Activated CD4-positive, CD25-positive, alpha-beta regulatory T cell treated with anti-CD3 and anti-CD28 coated beads, Interleukin-2, amount 50 U/mL, for 24 hours (primary cell): ENCODE measurements around the gene CADM1.

Source experiments
- ATAC-seq, 2 donors: fragments of 150-1000 bp; cut with Tn5 transposase; one replicate each; pipeline ENCODE4 v1.10.0; 2021; ENCODE audit warnings: mild to moderate bottlenecking in 1 of 2, moderate library complexity in 1 of 2

CADM1 gene

DNA sequence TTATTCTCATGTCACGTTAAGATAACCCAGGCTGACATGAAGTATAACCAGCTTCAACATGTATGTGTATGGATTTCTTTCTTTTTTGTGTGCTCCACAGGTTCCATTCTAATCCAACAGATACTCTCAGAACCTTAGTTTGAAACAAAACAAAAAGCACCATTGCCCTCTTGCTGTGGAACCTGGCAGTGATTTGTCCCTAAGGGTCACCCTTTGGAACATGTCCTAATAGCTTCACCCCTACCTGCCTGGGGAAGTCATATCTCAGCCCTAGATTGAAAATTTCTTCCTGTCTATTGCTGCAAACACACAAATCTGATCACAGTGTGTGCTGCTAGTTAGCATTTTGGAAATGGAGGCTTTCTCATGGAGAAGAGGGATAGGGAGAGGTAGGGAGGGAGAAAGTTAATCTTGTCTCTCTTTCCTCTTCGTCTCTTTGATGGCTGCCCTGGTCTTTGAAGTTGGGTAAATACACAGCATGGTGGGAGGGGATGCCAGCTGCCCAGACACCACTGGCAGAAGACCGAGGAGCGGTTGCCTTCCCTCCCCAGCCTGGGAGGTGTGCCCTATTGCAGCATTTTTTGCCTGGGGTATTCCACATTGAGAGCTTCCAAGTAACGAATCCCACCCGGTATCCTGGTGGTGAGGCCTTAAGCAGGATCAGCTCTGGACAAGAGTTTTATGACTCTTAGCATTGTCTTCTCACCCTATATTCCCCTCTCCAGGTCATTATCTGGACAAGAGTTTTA, 11.6 kb upstream of the CADM1 start:
- no peak for ATAC-seq

DNA sequence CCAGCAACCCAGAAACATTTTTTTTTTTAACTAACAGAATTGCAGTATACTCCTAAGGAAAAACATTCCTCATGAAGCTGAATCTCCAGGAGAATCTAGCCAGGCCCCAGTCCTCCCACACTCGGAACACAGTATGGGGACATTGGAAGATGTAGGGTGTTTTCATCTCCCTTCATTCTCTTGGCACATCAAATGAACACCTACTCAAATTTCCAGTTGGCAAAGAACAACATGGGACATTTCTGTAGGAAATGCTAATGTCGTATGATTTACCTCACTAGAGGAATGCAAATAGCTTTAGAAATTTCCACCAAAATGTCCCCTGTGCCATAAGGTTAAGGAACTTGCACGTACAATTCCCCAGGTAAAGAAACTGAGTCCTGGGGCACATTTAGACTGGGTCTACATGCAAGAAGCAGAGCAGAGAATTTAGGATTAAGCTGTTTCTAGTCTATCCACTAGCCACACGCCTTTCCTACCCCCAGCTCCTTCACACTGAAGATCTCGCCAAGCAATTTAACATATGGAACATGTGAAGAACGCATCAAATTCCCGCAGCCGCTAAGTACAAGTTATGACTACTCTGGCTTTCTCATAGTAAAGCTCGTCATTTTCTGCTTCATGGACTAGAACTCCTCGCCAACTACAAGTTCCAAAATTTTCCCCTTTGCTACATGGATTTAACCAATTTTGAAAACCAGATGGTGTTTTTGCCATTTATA, 2.9 kb upstream of the CADM1 start:
- no peak for ATAC-seq

DNA sequence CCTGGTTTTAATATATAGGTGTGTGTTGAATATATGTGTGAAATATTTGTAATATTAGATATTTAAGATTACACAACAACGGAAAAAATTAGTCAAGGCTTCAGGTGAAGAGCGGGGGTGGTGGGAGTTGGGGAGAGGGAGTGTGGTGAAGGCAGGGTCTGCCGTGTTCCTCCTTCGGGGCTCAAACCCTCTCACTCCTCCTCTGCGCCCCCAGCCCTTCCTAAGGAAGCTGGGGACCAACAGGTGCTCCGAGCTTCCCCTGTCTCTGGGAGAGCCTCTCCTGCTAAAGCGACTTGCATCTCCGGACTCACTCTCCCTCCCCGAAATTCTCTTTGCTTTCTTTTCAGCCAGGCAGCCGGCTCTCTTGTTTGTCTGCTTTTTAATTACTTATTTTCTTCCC, 960 bp upstream of the CADM1 start:
- no peak for ATAC-seq

DNA sequence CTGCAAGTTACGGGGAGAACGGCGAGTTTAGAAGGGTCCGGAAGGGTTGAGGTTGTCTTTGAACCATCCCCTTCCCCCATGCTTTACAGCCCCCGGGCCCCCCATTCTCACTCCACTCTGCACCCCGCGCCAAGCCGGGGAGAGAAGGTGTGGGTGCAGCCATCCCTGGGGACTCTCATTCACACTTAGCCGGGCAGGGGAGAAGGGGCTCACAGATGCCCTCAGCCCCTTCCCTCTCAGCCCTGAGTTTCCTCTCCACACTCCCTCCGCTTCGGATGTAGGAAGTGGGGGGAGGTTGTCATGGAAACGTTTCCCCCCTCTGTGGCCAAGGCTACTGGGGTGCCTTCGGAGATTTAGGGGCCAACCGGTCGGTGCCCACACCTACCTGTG, 334 bp downstream of the CADM1 start:
- peak in 1 of 2 donors; percentile 5 for ATAC-seq

DNA sequence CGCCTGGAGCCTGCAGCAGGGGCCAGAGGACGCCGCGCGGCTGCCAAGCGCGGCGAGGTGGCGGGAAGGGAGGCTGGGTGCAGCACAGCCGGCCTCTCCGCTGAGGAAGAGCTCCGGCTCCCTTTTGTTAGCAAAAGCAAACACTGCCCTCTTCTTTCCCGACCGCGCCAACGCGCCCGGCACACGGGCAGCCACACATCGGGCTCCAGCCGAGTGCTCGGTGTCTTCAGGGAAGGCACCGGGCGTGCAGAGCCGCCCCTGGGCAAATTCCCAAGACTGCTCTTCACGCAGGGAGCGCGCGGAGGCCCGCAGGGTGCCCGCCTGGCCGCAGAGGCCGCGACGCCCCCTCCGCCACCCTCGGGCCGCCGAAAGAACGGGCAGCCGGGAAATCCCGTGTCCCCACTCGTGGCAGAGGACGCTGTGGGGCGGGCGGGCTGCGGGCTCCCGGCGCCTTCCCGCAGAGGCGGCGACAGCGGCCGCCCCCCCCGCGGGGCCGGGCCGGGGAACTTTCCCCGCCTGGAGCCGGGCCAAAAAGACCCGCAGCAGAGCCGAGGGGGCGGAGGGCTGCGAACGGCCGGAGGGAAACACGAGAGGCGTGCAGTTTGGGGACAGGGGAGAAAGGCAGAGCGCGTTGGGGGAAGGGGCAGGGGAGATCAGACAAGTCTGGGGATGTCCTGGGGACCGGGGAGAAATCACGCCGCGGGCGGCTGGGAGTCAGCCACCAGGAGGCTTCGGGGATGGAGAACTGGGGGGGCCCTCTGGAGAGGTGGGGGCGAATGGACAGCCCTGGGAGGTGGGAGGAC, 931 bp downstream of the CADM1 start:
- no peak for ATAC-seq

GRCh38 chr11:115502636-115503082, 1.6 kb downstream of the CADM1 start:
- no peak for ATAC-seq

DNA sequence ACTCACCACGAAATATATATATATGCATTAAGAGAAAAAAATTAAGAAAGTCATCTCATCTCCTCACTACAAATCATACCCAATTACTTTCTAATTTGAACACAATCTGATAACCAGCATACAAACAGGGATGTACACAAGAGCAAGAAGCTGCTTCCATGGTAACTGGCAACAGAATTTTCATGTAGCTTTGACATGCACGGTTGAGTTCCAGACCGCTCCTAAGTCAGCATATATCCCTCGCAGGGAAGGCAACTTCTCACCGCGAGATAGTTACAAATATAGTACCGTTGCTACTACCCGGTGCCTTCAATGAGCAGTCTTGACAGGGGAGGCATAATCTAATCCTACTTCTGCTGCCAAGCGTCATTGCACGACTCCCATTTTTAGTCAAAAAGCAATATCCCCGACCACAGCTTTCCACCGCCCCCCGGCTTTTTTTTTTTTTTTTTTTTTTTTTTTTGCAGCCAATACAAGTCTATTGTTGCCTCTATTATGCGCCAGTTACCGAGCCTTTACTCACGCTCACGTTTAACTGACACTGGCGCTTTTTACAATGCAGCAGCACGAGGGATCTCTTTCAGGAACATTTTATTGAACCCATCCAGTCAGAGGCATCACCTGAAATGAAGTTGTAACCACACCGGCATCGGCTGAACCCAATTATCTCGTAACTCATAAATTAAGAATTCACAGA, 2.2 kb downstream of the CADM1 start:
- ATAC-seq: no peak

- ATAC-seq: no peak
Measured at GRCh38 chr11:115501502-115501892, 2.7 kb downstream of the CADM1 start.

DNA sequence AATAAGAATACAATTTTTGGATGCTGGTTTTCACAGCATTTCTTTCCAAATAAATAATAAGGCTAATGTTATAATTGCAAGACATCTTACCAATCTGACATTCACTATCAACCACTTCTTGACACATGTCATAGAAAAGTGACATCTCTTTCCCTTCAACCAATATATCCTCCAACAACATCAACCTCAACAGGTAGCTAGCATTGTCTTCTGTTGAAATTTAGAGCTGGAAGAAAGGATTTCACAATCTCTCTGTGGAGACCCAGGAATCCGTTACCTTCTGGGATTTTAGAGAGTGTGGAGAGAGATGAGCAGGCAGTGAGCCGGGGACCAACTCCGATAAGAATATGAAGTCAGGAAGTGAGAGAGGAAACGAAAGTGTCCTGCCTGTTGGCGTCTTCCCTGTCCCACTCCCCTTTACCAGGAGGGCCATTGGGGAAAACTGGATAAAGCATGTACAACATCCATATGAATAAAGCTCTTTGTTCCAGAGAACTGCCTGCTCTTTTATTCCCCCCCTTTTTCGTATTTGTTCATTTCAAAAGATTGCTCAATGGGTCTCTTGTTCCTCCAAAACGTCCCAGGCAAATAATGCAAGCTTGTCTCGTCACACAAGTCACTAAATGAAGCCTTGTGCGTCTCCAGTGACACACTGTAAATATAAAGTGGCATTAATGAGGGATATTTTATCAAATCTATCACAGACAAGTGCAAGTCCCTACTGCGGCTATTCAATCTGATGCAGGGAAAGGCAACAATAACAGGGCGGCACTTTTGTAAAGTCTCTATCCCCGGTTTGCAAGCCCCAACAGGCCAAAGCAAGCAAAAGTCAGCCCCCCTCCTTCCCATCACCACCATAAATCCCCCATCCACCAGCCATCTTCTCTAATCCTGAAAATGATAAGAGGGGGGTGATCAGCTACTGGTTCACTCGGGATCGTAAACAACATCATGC, 3.4 kb downstream of the CADM1 start:
- no peak for ATAC-seq

GRCh38 chr11:115499891-115500290, 4.3 kb downstream of the CADM1 start:
- no peak for ATAC-seq

- ATAC-seq: no peak
Measured at GRCh38 chr11:115499241-115499799, 4.9 kb downstream of the CADM1 start.

- ATAC-seq: no peak
Measured at GRCh38 chr11:115498354-115498753, 5.9 kb downstream of the CADM1 start.

GRCh38 chr11:115497303-115497702, 6.9 kb downstream of the CADM1 start:
- ATAC-seq: no peak

- no peak for ATAC-seq
Measured at GRCh38 chr11:115496892-115497291, 7.3 kb downstream of the CADM1 start.

DNA sequence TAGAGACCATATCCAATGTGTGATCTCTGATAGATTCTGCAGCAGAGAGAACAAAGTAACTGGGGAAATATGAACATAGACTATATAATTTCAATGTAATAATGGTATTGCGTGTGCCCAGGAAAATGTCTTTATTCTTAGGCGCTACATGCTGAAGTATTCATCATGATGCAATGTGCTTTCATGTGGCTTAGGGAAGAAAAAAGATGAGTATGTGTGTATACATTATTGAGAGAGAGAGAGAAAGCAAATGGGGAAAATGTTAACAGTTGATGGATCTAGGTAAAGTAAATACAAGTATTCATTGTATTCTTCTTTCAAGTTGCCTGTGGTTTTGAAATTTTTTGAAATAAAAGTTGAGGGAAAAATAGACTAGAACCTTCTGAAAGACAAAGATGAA, 10.3 kb downstream of the CADM1 start:
- no peak for ATAC-seq

- ATAC-seq: no peak
Measured at GRCh38 chr11:115493488-115493887, 10.7 kb downstream of the CADM1 start.

- no peak for ATAC-seq
Measured at GRCh38 chr11:115489466-115489865, 14.7 kb downstream of the CADM1 start.

DNA sequence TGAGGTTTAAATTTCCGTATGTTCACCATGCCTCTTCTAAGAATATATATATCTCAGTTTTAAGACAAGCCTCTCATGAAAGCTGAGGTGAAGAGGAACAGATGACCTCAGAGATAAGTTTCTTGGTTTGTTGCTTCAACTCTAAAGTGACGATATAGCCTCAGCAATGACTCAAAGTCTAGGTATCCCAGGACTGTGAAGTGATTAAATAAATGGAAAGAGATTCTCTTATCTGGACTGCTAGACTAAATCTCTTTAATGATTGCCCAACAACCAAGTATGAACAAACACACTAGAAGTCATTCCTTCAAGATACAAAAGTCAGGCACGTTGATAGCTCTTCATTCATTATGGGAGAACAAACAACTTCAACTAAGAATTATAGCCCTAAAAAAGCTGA, 15.3 kb downstream of the CADM1 start:
- no peak for ATAC-seq

DNA sequence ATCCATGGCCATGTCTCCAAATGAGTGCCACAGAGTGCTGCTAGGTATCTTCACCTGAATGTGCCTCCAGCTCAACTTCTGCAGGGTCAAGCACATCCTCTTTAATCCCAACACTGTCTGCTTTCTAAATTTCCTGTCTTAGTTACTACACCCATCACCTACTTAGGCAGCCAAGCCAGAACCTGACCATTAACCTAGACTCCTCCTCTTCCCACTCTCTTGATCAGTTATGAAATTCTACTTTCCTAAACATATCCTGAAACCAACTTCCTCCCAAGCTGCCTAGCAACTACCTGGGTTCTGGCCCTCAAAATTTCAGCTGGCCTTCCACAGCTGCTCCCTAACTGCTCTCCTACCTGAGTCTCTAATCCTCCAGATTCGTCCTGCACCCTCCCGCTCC, 22.7 kb downstream of the CADM1 start:
- ATAC-seq: no peak

DNA sequence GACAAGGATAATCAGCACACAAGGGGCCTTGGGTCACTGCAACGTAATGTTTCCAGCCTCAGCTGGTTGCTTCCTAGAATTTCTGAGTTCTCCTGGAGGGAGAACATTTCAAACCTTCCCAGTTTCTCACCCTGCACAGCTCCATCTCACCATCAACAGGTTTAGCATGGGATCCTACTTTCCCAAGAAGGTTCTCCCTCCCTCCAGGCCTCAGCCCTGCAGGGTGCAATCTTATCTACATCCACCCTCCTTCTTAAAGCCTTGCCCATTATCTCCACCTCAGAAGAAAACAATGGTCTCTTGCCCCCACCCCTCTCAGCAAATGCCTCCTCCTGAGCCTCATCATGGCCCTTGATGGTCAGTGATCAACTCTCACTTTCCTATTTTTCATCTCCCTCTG, 23.6 kb downstream of the CADM1 start:
- no peak for ATAC-seq

DNA sequence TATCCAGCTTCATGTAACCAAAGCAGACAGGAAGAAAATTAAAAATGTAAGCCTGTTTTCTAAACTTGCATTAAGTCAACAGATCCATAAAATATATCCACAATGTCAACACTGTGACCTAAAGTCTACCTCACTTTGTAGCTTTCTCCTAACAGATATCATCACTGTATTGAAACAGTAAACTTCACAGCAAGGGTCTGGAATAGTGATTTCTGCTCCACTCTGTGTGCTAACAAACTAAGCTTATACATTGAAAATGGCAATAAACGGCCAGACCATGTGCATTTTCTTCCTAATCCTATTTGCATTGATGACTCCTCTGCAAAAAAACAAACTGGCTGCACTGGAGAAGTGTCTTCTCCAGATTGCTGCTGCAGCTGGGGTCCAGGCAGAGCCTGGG, 26.8 kb downstream of the CADM1 start:
- ATAC-seq: no peak
